Measurements from ENCODE around the gene TXNRD3. TPM values are rescaled to one million over a fixed set of nuclear protein-coding genes. Genes with fewer than 3 reads are reported as not detected.

Gene TXNRD3
- polyA plus RNA-seq, 1 experiment, result 7.4 TPM

DNA sequence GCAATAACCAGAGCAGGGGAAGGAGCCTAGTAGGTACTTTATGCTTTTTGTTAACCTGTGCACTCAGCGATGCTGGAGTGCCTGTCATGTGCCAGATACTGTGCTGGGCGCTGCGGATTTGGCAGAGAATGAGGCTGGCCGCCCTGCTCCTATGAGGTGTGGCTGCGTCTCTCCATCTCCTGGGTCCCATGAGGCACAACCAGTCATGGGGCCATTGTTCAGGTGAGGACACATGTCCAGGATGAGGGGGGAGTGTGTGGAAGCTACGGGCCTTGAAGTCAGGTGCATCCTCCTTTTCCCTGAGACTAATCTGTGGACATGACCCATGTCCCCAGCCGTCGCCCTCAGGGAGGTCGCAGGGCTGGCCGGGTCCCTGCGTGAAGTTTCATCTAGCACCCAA is 963 bp upstream of the TXNRD3 start:
- Histone ChIP-seq H3K27me3 (ENCODE audit: control insufficient read depth, insufficient read depth, low read length) (peaks cover 17% of the 10 kb centered on the region), H3K4me3 (ENCODE audit: low read depth, low read length) (no peak overlapping the region), H3K9me3 (ENCODE audit: control insufficient read depth, insufficient read depth, low read length) (peaks cover 9% of the 10 kb centered on the region), H3K27ac (ENCODE audit: low read depth, low read length) (no peak overlapping the region)
- TF ChIP-seq, protein P1, sequence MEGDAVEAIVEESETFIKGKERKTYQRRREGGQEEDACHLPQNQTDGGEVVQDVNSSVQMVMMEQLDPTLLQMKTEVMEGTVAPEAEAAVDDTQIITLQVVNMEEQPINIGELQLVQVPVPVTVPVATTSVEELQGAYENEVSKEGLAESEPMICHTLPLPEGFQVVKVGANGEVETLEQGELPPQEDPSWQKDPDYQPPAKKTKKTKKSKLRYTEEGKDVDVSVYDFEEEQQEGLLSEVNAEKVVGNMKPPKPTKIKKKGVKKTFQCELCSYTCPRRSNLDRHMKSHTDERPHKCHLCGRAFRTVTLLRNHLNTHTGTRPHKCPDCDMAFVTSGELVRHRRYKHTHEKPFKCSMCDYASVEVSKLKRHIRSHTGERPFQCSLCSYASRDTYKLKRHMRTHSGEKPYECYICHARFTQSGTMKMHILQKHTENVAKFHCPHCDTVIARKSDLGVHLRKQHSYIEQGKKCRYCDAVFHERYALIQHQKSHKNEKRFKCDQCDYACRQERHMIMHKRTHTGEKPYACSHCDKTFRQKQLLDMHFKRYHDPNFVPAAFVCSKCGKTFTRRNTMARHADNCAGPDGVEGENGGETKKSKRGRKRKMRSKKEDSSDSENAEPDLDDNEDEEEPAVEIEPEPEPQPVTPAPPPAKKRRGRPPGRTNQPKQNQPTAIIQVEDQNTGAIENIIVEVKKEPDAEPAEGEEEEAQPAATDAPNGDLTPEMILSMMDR (IDR thresholded peaks at IDR 0.05; ENCODE audit: low read depth, low read length), result no peak
- ChIA-PET CTCF (no interaction called here), POLR2A (no interaction called here)
- DNase-seq (ENCODE audit: low read depth, low spot score), result no peak

DNA sequence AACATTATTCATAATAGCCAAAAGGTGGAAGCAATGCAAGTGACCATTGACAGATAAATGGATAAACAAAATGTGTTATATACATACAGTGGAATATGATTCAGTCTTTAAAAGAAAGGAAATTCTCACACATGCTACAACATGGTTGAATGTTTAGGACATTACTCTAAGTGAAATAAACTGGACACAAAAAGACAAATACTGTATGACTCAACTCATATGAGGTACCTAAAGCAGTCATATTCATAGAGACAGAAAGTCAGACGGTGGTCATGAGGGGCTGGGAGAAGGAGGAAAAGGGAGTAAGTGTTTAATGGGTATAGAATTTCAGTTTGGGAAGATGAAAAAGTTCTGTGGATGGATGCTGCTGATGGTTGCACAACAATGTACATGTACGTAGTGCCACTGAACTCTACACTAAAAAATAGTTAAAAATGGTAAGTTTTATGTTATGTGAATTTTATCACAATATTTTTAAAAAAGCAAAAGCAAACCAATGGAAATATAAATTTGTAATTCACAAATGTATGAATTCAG is 5.3 kb downstream of the TXNRD3 start:
- TF ChIP-seq, protein P1 (IDR thresholded peaks at IDR 0.05; ENCODE audit: low read depth, low read length), result no peak
- Histone ChIP-seq H3K27me3 (ENCODE audit: control insufficient read depth, insufficient read depth, low read length) (no peaks in the 10 kb centered on the region), H3K4me3 (ENCODE audit: low read depth, low read length) (no peak overlapping the region), H3K27ac (ENCODE audit: low read depth, low read length) (no peak overlapping the region), H3K9me3 (ENCODE audit: control insufficient read depth, insufficient read depth, low read length) (no peaks in the 10 kb centered on the region)
- no peak for DNase-seq (ENCODE audit: low read depth, low spot score)
- ChIA-PET POLR2A (no interaction called here), CTCF (no interaction called here)

DNA sequence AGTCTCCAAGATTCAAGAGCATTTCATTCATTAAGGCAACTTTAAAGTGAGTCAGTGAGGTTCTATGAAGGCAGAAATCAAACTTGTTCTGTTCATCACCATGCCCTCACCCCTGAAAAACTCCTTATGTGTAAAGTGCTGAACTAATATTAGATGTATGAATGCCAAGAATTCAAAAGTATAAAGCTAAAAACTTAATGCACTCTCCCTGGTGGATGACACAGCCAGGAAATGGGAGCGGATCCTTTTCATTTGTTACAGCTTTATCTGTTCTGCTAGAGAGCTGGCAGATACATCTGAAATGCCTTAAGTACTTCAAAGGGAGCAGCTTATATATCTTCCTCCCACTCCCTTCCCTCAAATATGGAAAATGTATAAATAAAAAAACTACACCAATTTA is 8.2 kb downstream of the TXNRD3 start:
- Histone ChIP-seq H3K4me3 (ENCODE audit: low read depth, low read length) (no peak overlapping the region), H3K27ac (ENCODE audit: low read depth, low read length) (no peak overlapping the region), H3K27me3 (ENCODE audit: control insufficient read depth, insufficient read depth, low read length) (no peaks in the 10 kb centered on the region), H3K9me3 (ENCODE audit: control insufficient read depth, insufficient read depth, low read length) (no peaks in the 10 kb centered on the region)
- no peak for DNase-seq (ENCODE audit: low read depth, low spot score)
- ChIA-PET CTCF (no interaction called here), POLR2A (no interaction called here)
- TF ChIP-seq, protein P1 (IDR thresholded peaks at IDR 0.05; ENCODE audit: low read depth, low read length), result no peak

DNA sequence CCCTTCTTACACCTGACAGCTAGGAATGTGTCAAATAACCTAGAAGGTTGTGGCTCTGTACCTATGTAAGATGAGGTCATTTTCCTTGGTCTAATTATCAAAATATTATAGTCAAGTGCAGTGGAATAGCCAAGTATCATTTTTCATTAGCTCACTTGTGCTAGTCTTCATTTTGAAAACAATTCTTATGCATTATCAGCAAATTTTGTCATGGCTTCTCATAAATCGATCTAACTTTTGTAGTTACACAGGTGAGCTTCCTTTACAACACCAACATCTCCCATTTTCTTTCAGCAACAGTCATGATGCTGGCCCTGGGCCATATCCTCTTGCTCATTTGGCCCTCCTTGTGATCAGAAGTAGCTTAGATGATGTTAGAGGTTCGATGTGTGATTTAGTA is 10.3 kb downstream of the TXNRD3 start:
- Histone ChIP-seq H3K27ac (ENCODE audit: low read depth, low read length) (no peak overlapping the region), H3K9me3 (ENCODE audit: control insufficient read depth, insufficient read depth, low read length) (no peaks in the 10 kb centered on the region), H3K4me3 (ENCODE audit: low read depth, low read length) (no peak overlapping the region), H3K27me3 (ENCODE audit: control insufficient read depth, insufficient read depth, low read length) (no peaks in the 10 kb centered on the region)
- CTCF ChIA-PET, result no interaction called here
- no peak for DNase-seq (ENCODE audit: low read depth, low spot score)
- POLR2A ChIA-PET, result no interaction called here
- TF ChIP-seq, protein P1 (IDR thresholded peaks at IDR 0.05; ENCODE audit: low read depth, low read length), result no peak

DNA sequence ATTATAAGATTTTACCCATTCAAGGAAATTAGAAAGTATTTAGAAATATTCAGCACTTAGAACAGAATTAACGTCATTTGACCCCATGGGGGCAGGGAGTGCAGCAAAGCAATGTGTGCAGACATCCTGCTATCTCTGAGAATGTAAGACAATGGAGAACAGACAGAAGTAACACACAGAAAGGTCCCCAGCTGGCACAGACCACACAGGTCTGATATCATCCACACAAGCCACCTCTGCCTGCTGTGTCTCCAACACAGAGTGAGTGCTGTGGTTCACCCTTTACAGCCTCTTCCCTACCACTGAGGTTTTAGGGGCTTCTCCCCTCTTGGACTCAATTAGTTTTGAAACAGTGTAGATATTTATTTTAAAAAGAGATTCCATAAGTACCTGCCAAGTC is 16.1 kb downstream of the TXNRD3 start:
- ChIA-PET CTCF (no interaction called here), POLR2A (no interaction called here)
- TF ChIP-seq, protein P1 (IDR thresholded peaks at IDR 0.05; ENCODE audit: low read depth, low read length), result no peak
- DNase-seq (ENCODE audit: low read depth, low spot score), result no peak
- Histone ChIP-seq H3K4me3 (ENCODE audit: low read depth, low read length) (no peak overlapping the region), H3K27me3 (ENCODE audit: control insufficient read depth, insufficient read depth, low read length) (no peaks in the 10 kb centered on the region), H3K9me3 (ENCODE audit: control insufficient read depth, insufficient read depth, low read length) (no peaks in the 10 kb centered on the region), H3K27ac (ENCODE audit: low read depth, low read length) (no peak overlapping the region)

Data from AG04450 (cell line).